ENCODE data around the gene FBN1.

The FBN1 gene

GRCh38 chr15:48427479-48427878, 218.0 kb downstream of the FBN1 start:
- TF ChIP-seq CEBPB (IDR thresholded peaks at IDR 0.05) (no peak), REST (IDR thresholded peaks at IDR 0.05; ENCODE audit: low read depth) (no peak), ZBTB7A (IDR thresholded peaks at IDR 0.05; ENCODE audit: low read depth) (no peak), EGR1 (IDR thresholded peaks at IDR 0.05) (no peak), YY1 (IDR thresholded peaks at IDR 0.05; ENCODE audit: low read depth) (no peak), TCF12 (IDR thresholded peaks at IDR 0.05; ENCODE audit: low read depth) (no peak), TAF1 (IDR thresholded peaks at IDR 0.05; ENCODE audit: low read depth) (no peak), CREB1 (IDR thresholded peaks at IDR 0.05; ENCODE audit: low read depth) (no peak), RAD21 (IDR thresholded peaks at IDR 0.05; ENCODE audit: low read depth) (no peak), USF1 (IDR thresholded peaks at IDR 0.05) (no peak), FOXM1 (IDR thresholded peaks at IDR 0.05; ENCODE audit: borderline replicate concordance, low read depth) (no peak), EP300 (IDR thresholded peaks at IDR 0.05; ENCODE audit: borderline replicate concordance) (no peak), NFIC (IDR thresholded peaks at IDR 0.05) (no peak), TEAD4 (IDR thresholded peaks at IDR 0.05) (no peak), MAX (IDR thresholded peaks at IDR 0.05) (no peak)

- no peak for TF ChIP-seq TAF1 (IDR thresholded peaks at IDR 0.05; ENCODE audit: low read depth)
- TF ChIP-seq RAD21 (IDR thresholded peaks at IDR 0.05; ENCODE audit: low read depth): no peak
- no peak for TF ChIP-seq FOXM1 (IDR thresholded peaks at IDR 0.05; ENCODE audit: borderline replicate concordance, low read depth)
- no peak for TF ChIP-seq ZBTB7A (IDR thresholded peaks at IDR 0.05; ENCODE audit: low read depth)
- no peak for TF ChIP-seq TCF12 (IDR thresholded peaks at IDR 0.05; ENCODE audit: low read depth)
- TF ChIP-seq USF1 (IDR thresholded peaks at IDR 0.05): no peak
- TF ChIP-seq NFIC (IDR thresholded peaks at IDR 0.05): no peak
- no peak for TF ChIP-seq MAX (IDR thresholded peaks at IDR 0.05)
- no peak for TF ChIP-seq YY1 (IDR thresholded peaks at IDR 0.05; ENCODE audit: low read depth)
- TF ChIP-seq CREB1 (IDR thresholded peaks at IDR 0.05; ENCODE audit: low read depth): no peak
- TF ChIP-seq EGR1 (IDR thresholded peaks at IDR 0.05): no peak
- no peak for TF ChIP-seq CEBPB (IDR thresholded peaks at IDR 0.05)
- TF ChIP-seq TEAD4 (IDR thresholded peaks at IDR 0.05): no peak
- no peak for TF ChIP-seq EP300 (IDR thresholded peaks at IDR 0.05; ENCODE audit: borderline replicate concordance)
- no peak for TF ChIP-seq REST (IDR thresholded peaks at IDR 0.05; ENCODE audit: low read depth)
These were observed 218.6 kb downstream of the FBN1 start for GRCh38 chr15:48426941-48427340.

GRCh38 chr15:48426044-48426443, 219.5 kb downstream of the FBN1 start:
- TF ChIP-seq TEAD4 (IDR thresholded peaks at IDR 0.05): no peak
- no peak for TF ChIP-seq RAD21 (IDR thresholded peaks at IDR 0.05; ENCODE audit: low read depth)
- no peak for TF ChIP-seq TCF12 (IDR thresholded peaks at IDR 0.05; ENCODE audit: low read depth)
- no peak for TF ChIP-seq CREB1 (IDR thresholded peaks at IDR 0.05; ENCODE audit: low read depth)
- TF ChIP-seq REST (IDR thresholded peaks at IDR 0.05; ENCODE audit: low read depth): no peak
- TF ChIP-seq NFIC (IDR thresholded peaks at IDR 0.05): no peak

- TF ChIP-seq TAF1 (IDR thresholded peaks at IDR 0.05; ENCODE audit: low read depth) (no peak), CEBPB (IDR thresholded peaks at IDR 0.05) (no peak), CREB1 (IDR thresholded peaks at IDR 0.05; ENCODE audit: low read depth) (no peak), RAD21 (IDR thresholded peaks at IDR 0.05; ENCODE audit: low read depth) (no peak), REST (IDR thresholded peaks at IDR 0.05; ENCODE audit: low read depth) (no peak), MAX (IDR thresholded peaks at IDR 0.05) (no peak), NFIC (IDR thresholded peaks at IDR 0.05) (no peak), YY1 (IDR thresholded peaks at IDR 0.05; ENCODE audit: low read depth) (no peak), ZBTB7A (IDR thresholded peaks at IDR 0.05; ENCODE audit: low read depth) (no peak), TEAD4 (IDR thresholded peaks at IDR 0.05) (no peak), USF1 (IDR thresholded peaks at IDR 0.05) (no peak), EGR1 (IDR thresholded peaks at IDR 0.05) (no peak)
These were observed 220.5 kb downstream of the FBN1 start for GRCh38 chr15:48425051-48425450.
